Osteoblast (primary cell): ENCODE measurements around the gene RET. TPM values are rescaled to one million over a fixed set of nuclear protein-coding genes. Genes with fewer than 3 reads are reported as not detected.

Experiments
- DNase-seq: peaks from one replicate; pipeline ENCODE4 v3.0.0; 2011; ENCODE audit warnings: low spot score, mixed read lengths; ENCODE audit not compliant: insufficient read length; ENCODE audit errors: missing footprints
- H2AFZ ChIP-seq: 2 replicates; pipeline ENCODE4 v1.6.0; 2011; ENCODE audit warnings: mild to moderate bottlenecking, low read length
- H3K27ac ChIP-seq: 2 replicates; pipeline ENCODE4 v1.5.1; 2011; ENCODE audit warnings: mild to moderate bottlenecking, low read depth, low read length, moderate library complexity
- H3K27me3 ChIP-seq: 2 replicates; pipeline ENCODE4 v1.6.0; 2012; ENCODE audit warnings: mild to moderate bottlenecking, control low read depth, inconsistent platforms, low read length, moderate library complexity; ENCODE audit not compliant: insufficient read depth
- H3K36me3 ChIP-seq: 2 replicates; pipeline ENCODE4 v1.5.1; 2011; ENCODE audit warnings: mild to moderate bottlenecking, low read length, control low read depth, moderate library complexity; ENCODE audit not compliant: insufficient read depth
- H3K4me1 ChIP-seq: 2 replicates; pipeline ENCODE4 v1.5.1; 2011; ENCODE audit warnings: mild to moderate bottlenecking, low read length, control low read depth, moderate library complexity; ENCODE audit not compliant: insufficient read depth
- H3K4me2 ChIP-seq: 2 replicates; pipeline ENCODE4 v1.6.0; 2011; ENCODE audit warnings: mild to moderate bottlenecking, low read length; ENCODE audit not compliant: insufficient read depth
- H3K4me3 ChIP-seq: fragments of 200-600 bp; sonication (generic); 3 replicates; pipeline ENCODE4 v1.5.1; 2012; ENCODE audit warnings: mild to moderate bottlenecking, low read length, inconsistent platforms; ENCODE audit not compliant: insufficient read depth
- H3K79me2 ChIP-seq: 2 replicates; pipeline ENCODE4 v1.6.0; 2012; ENCODE audit warnings: mild to moderate bottlenecking, low read length, control low read depth, inconsistent platforms; ENCODE audit not compliant: insufficient read depth
- H3K9me3 ChIP-seq: 2 replicates; pipeline ENCODE4 v1.5.1; 2011; ENCODE audit warnings: low read depth, low read length, control low read depth
- H4K20me1 ChIP-seq: 2 replicates; pipeline ENCODE4 v1.6.0; 2012; ENCODE audit warnings: mild to moderate bottlenecking, low read length, control low read depth; ENCODE audit not compliant: insufficient read depth
- total RNA-seq: library from RNA; depleted of rRNA; stranded (reverse); fragments of >200 nt; gene quantifications from 2 replicates; pipeline ENCODE4 v1.2.3, GENCODE V29; 2012
- TF ChIP-seq, protein P1 (sequence below): IDR thresholded peaks from 2 replicates; pipeline ENCODE4 v1.5.1; 2011; ENCODE audit warnings: mild to moderate bottlenecking, low read depth, low read length, moderate library complexity; ENCODE audit errors: extremely low read depth

RET gene
- total RNA-seq, 1 donor: under 0.01 TPM

DNA sequence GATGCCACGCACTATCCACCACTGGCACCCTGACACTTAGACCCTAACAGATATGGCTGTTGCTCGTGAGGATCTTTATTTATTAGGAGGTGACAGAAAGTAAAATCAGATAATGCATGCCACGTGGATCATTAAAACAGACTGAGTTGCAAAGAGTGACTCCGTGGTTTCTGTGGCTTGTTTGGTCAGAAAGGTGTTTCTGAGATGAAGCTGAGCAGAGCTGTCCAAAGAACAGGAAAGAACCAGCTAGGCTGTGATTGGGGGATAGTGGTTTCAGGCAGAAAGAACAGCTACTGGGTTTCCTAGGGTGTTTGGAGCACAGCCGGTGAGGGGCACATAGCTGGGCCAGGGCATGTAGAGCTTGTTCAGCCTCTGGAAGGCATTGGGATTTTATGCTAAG is 95.8 kb downstream of the RET start:
- Histone ChIP-seq H3K79me2 (peaks cover 65% of the 10 kb centered on the region), H3K27me3 (no peaks in the 10 kb centered on the region), H3K36me3 (peaks cover 71% of the 10 kb centered on the region), H3K27ac (no peak overlapping the region), H4K20me1 (peaks cover 3% of the 10 kb centered on the region), H3K9me3 (no peaks in the 10 kb centered on the region), H2AFZ (no peak overlapping the region), H3K4me1 (peaks cover 2% of the 10 kb centered on the region), H3K4me3 (no peak overlapping the region), H3K4me2 (no peak overlapping the region)
- TF ChIP-seq, protein P1, sequence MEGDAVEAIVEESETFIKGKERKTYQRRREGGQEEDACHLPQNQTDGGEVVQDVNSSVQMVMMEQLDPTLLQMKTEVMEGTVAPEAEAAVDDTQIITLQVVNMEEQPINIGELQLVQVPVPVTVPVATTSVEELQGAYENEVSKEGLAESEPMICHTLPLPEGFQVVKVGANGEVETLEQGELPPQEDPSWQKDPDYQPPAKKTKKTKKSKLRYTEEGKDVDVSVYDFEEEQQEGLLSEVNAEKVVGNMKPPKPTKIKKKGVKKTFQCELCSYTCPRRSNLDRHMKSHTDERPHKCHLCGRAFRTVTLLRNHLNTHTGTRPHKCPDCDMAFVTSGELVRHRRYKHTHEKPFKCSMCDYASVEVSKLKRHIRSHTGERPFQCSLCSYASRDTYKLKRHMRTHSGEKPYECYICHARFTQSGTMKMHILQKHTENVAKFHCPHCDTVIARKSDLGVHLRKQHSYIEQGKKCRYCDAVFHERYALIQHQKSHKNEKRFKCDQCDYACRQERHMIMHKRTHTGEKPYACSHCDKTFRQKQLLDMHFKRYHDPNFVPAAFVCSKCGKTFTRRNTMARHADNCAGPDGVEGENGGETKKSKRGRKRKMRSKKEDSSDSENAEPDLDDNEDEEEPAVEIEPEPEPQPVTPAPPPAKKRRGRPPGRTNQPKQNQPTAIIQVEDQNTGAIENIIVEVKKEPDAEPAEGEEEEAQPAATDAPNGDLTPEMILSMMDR: no peak
- DNase-seq: no peak

DNA sequence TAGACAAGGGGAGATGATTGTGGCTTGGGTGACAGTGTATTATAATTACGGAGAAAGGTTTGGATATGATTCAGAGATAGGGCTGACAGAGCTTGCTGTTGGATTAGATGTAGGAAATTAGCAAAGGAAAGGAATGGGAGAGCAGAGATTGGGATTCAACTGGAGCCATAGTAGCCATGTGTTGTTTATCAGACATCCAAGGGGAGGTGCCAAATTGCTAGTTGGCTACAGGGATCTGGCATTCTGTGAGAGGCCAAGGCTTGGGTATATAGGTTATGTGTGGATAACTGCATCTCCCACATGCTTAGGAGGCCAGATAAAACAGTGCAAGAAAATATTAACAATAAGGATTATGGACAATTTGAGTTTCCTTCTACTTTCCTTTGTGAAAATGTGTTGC is 96.3 kb downstream of the RET start:
- TF ChIP-seq, protein P1: no peak
- Histone ChIP-seq H3K4me2 (no peak overlapping the region), H3K4me1 (peaks cover 2% of the 10 kb centered on the region), H4K20me1 (peaks cover 3% of the 10 kb centered on the region), H3K27me3 (no peaks in the 10 kb centered on the region), H3K79me2 (peaks cover 70% of the 10 kb centered on the region), H2AFZ (no peak overlapping the region), H3K9me3 (no peaks in the 10 kb centered on the region), H3K4me3 (no peak overlapping the region), H3K27ac (no peak overlapping the region), H3K36me3 (peaks cover 75% of the 10 kb centered on the region)
- no peak for DNase-seq

DNA sequence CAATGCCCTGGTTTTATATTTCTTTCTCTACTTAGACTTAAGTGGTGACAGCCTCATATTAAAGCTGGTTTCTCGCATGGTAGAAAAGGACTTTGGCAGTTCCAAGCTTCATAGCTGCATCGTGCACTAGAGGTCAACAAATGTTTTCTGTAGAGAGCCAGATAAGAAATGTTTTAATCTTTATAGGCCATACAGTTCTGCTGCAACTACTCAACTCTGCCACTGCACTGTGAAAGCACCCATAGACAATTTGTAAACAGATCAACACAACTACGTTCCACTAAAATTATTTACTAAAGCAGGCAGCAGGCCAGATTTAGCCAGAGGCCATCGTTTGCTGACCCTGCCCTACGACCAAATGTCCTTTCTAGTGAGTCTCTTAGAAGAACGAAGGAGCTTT is 98.1 kb downstream of the RET start:
- peaks cover 3% of the 10 kb centered on the region for H4K20me1 ChIP-seq
- H3K27ac ChIP-seq: no peak overlapping the region
- H3K9me3 ChIP-seq: no peaks in the 10 kb centered on the region
- TF ChIP-seq, protein P1: no peak
- no peak overlapping the region for H3K4me3 ChIP-seq
- peaks cover 68% of the 10 kb centered on the region for H3K79me2 ChIP-seq
- H3K4me2 ChIP-seq: no peak overlapping the region
- no peak overlapping the region for H2AFZ ChIP-seq
- H3K4me1 ChIP-seq: peaks cover 2% of the 10 kb centered on the region
- no peaks in the 10 kb centered on the region for H3K27me3 ChIP-seq
- DNase-seq: no peak
- H3K36me3 ChIP-seq: peaks cover 66% of the 10 kb centered on the region

DNA sequence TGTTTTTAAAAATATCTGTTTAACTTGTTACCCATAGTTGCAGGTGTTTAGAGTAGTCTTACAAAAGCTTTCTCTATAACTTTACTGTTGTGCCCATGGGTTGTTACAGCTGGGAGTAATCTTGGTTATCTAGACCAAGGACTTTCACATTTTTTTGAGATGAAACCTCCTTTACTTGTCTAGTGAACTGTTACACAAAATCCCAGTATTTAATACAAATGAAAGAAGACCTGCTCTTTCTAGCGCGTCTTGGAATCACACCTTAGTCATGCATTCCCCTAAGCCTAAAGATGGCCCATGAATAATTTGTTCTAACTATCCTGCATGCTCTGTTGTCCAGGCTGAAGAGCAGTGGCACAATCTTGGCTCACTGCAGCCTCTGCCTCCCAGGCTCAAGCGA is 99.4 kb downstream of the RET start:
- H3K36me3 ChIP-seq: peaks cover 69% of the 10 kb centered on the region
- TF ChIP-seq, protein P1: no peak
- peaks cover 71% of the 10 kb centered on the region for H3K79me2 ChIP-seq
- no peaks in the 10 kb centered on the region for H3K27me3 ChIP-seq
- no peak for DNase-seq
- H3K4me3 ChIP-seq: no peak overlapping the region
- H3K9me3 ChIP-seq: no peaks in the 10 kb centered on the region
- H2AFZ ChIP-seq: no peak overlapping the region
- H3K4me2 ChIP-seq: no peak overlapping the region
- H3K4me1 ChIP-seq: peaks cover 2% of the 10 kb centered on the region
- peaks cover 5% of the 10 kb centered on the region for H4K20me1 ChIP-seq
- no peak overlapping the region for H3K27ac ChIP-seq
